GM06990 (cell line): Measurements from ENCODE around the gene SLC22A1.

Source experiments
- DNase-seq: peaks from one replicate; pipeline ENCODE4 v3.0.0-alpha.2; 2011; ENCODE audit not compliant: insufficient read length; ENCODE audit errors: extremely low read depth
- H3K27me3 ChIP-seq: replicated peaks from 2 replicates; pipeline ENCODE4 v1.6.0; 2011; ENCODE audit warnings: low read length; ENCODE audit not compliant: control insufficient read depth, insufficient read depth
- H3K36me3 ChIP-seq: 2 replicates; pipeline ENCODE4 v1.5.1; 2011; ENCODE audit warnings: low read length; ENCODE audit not compliant: control insufficient read depth, insufficient read depth
- H3K4me3 ChIP-seq: replicated peaks from 2 replicates; pipeline ENCODE4 v1.5.1; 2011; ENCODE audit warnings: low read depth, mild to moderate bottlenecking, control low read depth, low read length
- CTCF ChIP-seq: IDR thresholded peaks from 2 replicates; pipeline ENCODE4 v1.5.1; 2011; ENCODE audit warnings: low read length, control low read depth, mild to moderate bottlenecking, inconsistent platforms; ENCODE audit not compliant: insufficient read depth, poor library complexity, severe bottlenecking

SLC22A1 gene

GRCh38 chr6:160093946-160094345, 27.7 kb upstream of the SLC22A1 start:
- no peaks in the 10 kb centered on the region for H3K27me3 ChIP-seq
- no peak overlapping the region for H3K4me3 ChIP-seq
- H3K36me3 ChIP-seq: peaks cover 38% of the 10 kb centered on the region
- TF ChIP-seq CTCF: no peak
- no peak for DNase-seq

DNA sequence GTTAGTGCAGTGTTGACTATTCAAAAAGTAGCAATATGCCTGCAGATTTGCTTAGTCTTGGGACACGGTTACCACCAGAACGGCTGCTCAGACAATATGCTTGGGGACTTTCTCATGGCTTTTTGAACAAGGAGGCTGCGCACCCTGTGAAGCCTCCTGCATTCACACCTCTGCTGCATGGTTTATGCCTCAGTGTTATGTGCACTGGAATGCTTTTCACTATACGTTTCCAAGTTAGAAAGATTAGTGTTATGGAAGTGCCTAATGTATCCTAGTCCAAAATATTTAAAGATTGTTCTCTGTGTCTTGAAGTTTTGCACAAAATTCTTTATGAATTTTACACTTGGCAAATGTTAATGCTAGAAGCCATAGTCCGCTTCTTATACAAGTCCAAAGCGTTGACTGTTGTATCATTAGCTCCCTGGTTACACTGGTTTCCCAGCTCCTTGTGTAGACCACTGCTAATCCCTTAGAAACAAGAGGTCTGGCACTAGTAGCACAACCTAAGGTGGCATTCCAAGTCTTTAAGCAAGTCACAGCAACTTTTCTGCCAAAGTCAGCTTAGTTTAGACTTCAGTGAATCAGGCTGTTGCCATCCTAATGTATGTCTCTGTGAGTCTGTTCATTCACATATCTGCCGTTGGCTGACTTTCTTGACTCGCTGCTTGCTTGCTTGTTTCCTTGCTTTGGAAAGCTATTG, 26.3 kb upstream of the SLC22A1 start:
- no peak for TF ChIP-seq CTCF

DNA sequence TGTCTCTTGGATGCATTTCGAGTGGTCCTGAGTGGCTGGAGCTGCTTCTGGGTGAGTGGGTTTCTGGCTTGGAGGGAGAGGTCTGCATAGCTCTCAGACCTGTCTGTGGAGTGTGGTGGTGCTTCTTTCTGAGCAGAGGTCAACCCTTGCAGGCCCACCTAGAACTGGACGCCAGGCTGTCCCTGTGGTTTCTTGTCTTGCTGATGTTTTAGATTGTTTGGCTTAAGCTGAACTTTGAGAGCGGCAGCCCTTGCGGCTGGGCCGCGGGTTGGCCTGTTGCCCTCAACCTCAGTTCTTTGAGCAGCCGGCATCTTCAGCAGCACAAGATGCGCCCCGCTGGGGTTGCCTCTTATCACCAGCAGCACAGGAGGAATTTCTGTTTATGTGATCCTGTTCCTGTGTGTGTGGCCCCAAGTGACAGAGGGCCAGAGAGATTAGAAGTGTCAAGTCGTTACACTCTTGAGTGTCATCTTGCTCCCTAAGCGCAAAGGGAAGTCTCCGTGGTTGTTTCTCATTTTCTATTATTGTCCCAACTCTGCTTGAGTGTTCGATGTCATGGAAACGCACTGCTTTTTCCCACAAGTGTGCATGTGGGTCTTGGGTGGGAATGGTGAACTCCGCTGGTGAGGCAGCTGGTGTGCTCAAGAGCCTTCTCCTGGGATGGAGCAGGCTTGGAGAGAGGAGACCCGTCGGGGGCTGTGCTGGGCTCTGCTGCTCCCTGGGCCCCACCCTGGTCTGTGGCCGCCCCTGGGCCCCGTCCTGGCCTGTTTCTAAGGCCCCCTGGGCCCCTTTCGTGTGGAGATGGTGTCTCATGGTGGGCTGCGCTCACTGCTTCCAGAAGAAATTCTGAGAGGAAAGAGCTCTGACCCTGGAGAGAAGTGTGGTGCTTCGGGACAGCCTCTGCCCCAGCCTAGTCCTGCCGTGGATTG, 20.1 kb upstream of the SLC22A1 start:
- H3K36me3 ChIP-seq: peaks cover 27% of the 10 kb centered on the region
- TF ChIP-seq CTCF: no peak
- no peak overlapping the region for H3K4me3 ChIP-seq
- DNase-seq: no peak
- H3K27me3 ChIP-seq: no peaks in the 10 kb centered on the region

More for the DNA sequence above, 26.3 kb upstream of the SLC22A1 start:
- Histone ChIP-seq H3K27me3 (no peaks in the 10 kb centered on the region), H3K4me3 (no peak overlapping the region), H3K36me3 (peaks cover 33% of the 10 kb centered on the region)
- DNase-seq: no peak

DNA sequence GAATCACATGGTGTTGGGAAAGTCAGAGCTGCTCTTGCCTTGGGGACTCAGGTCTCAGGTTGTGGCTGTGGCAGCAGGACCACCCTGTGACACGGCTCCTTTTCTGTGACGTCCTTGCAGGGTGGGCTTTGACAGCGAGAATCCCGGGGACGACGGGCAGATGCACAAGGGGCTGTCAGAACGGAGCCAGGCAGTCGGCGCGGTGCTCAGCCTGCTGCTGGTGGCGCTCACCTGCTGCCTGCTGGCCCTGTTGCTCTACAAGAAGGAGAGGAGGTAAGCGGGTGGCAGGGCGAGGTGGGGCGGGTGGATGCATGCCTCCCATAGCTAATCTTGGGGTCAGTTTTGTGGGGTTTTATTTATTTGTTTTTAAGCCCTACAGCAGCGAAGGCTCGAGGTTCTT, 19.2 kb upstream of the SLC22A1 start:
- peaks cover 25% of the 10 kb centered on the region for H3K36me3 ChIP-seq
- no peak for TF ChIP-seq CTCF

GRCh38 chr6:160102956-160103824, 18.4 kb upstream of the SLC22A1 start:
- peak; percentile 53 for TF ChIP-seq CTCF
- DNase-seq: no peak
- Histone ChIP-seq H3K36me3 (peaks cover 26% of the 10 kb centered on the region), H3K4me3 (no peak overlapping the region), H3K27me3 (no peaks in the 10 kb centered on the region)

More for the DNA sequence above, 19.2 kb upstream of the SLC22A1 start:
- no peaks in the 10 kb centered on the region for H3K27me3 ChIP-seq
- H3K4me3 ChIP-seq: no peak overlapping the region
- no peak for DNase-seq
